Tibial artery (tissue), 4 donors: Measurements from ENCODE around the gene SYK.

Experiments used
- DNase-seq, 2 donors: peaks; one replicate each; pipeline ENCODE4 v3.0.0-alpha.2; 2019
- H3K27ac ChIP-seq, 2 donors: fragments of 200-600 bp; sonication (generic) in 1 of 2; 1 replicate in 1 of 2; 2 replicates in 1 of 2; pipeline ENCODE4 v1.5.1; 2018 to 2019; ENCODE audit warnings: mild to moderate bottlenecking in 1 of 2
- H3K27me3 ChIP-seq, 2 donors: fragments of 200-600 bp; sonication (generic) in 1 of 2; one replicate each; pipeline versions ENCODE4 v1.5.1 to v1.6.0; 2016 to 2019
- H3K36me3 ChIP-seq, 3 donors: fragments of 200-600 bp; sonication (generic) in 2 of 3; one replicate each; pipeline ENCODE4 v1.5.1; 2016 to 2019; ENCODE audit warnings: mild to moderate bottlenecking in 2 of 3
- H3K4me1 ChIP-seq, 4 donors: fragments of 200-600 bp; sonication (generic) in 2 of 4; 1 replicate in 3 of 4; 2 replicates in 1 of 4; pipeline ENCODE4 v1.5.1; 2016 to 2019
- H3K4me3 ChIP-seq, 2 donors: fragments of 200-600 bp; sonication (generic) in 1 of 2; 1 replicate in 1 of 2; 2 replicates in 1 of 2; pipeline ENCODE4 v1.5.1; 2018 to 2019; ENCODE audit warnings: mild to moderate bottlenecking in 2 of 2
- H3K9me3 ChIP-seq, 3 donors: fragments of 200-600 bp; sonication (generic) in 1 of 3; one replicate each; pipeline ENCODE4 v1.5.1; 2016 to 2019
- CTCF ChIP-seq, 2 experiments: fragments of 200-600 bp in 1 of 2; fragments of 450-650 bp in 1 of 2; IDR thresholded peaks; one replicate each; pipeline ENCODE4 v1.5.1; 2017 to 2019; ENCODE audit warnings: antibody characterized with exemption in 2 of 2, mild to moderate bottlenecking in 1 of 2, moderate library complexity in 1 of 2
- intact Hi-C: fragments of 100-400 bp; cut with DNase I; formaldehyde crosslinking; loops from one replicate; pipeline ENCODE4 v1.15.0; 2023; ENCODE audit warnings: low total_unique reads

Gene SYK

GRCh38 chr9:90896231-90896630 lies 94.6 kb downstream of the SYK start:
- no peak for TF ChIP-seq CTCF (IDR thresholded peaks at IDR 0.05)
- DNase-seq = no peak
- Histone ChIP-seq H3K27me3 (no peaks in the 10 kb centered on the region), H3K36me3 (no peaks in the 10 kb centered on the region), H3K4me1 (no peaks in the 10 kb centered on the region), H3K4me3 (no peak overlapping the region), H3K27ac (no peak overlapping the region), H3K9me3 (no peaks in the 10 kb centered on the region)
- intact Hi-C loops = no loop called here

DNA sequence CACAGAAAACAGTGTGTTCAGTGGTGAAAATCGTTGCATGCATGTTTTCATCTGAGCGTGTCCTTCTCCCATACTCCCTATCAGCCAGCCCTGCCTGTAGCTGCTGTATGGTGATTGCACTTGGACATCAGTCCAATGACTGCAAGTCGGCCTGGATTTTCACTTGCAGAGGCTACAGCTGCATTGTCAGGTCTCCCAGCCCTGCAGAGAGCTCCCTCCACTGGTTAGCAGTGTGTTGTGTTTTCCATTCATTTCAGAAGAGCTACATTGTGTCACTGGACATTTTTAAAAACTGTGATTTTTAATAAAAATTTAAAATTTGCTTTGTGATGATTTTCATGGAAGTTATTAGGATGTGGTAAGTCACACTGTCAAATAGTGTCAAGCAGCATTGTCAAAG lies 96.6 kb downstream of the SYK start:
- H3K27ac ChIP-seq = no peak overlapping the region
- H3K4me1 ChIP-seq = no peaks in the 10 kb centered on the region
- H3K9me3 ChIP-seq = no peaks in the 10 kb centered on the region
- no peak for TF ChIP-seq CTCF (IDR thresholded peaks at IDR 0.05)
- intact Hi-C loops = no loop called here
- H3K4me3 ChIP-seq = no peak overlapping the region
- no peaks in the 10 kb centered on the region for H3K27me3 ChIP-seq
- no peak for DNase-seq
- H3K36me3 ChIP-seq = no peaks in the 10 kb centered on the region

DNA sequence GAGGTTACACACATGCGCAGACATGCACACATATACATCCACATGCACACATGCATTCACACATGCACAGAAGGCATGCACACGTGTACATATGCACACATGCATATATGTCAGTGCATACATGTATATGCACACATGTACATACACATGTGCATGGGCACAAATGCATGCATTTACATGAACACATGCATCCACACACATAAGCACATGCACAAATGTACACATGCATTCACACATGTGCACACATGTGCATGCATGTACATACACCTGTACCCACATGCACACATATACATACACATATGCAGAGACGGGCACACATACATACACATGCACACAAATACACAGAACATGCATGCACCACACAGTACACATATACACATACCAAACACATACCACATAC lies 97.7 kb downstream of the SYK start:
- Histone ChIP-seq H3K9me3 (no peaks in the 10 kb centered on the region), H3K27me3 (no peaks in the 10 kb centered on the region), H3K27ac (no peak overlapping the region), H3K36me3 (no peaks in the 10 kb centered on the region), H3K4me3 (no peak overlapping the region), H3K4me1 (no peaks in the 10 kb centered on the region)
- TF ChIP-seq CTCF (IDR thresholded peaks at IDR 0.05) = no peak
- DNase-seq = no peak
- intact Hi-C loops = no loop called here

DNA sequence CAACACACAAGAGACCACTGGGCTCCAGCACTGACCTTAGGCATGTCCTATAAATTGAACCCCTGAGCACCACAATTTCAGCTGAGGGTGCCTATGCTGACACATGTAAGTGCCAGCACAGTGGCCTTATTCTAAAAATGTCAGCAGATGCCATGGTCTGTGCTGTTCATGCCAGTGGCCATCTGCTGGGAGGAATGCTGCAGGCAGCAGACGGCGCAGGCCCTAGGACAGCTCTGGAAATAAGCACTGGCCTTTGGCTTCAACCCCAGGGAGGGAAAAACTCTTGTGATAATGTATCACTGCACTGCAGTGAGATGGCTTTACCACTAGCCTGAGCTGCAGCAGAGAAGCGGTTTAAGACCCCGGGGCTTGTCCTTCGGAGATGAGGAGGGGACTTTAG lies 98.5 kb downstream of the SYK start:
- intact Hi-C loops = no loop called here
- Histone ChIP-seq H3K9me3 (no peaks in the 10 kb centered on the region), H3K27ac (no peak overlapping the region), H3K27me3 (no peaks in the 10 kb centered on the region), H3K36me3 (no peaks in the 10 kb centered on the region), H3K4me1 (no peaks in the 10 kb centered on the region), H3K4me3 (no peak overlapping the region)
- no peak for DNase-seq
- no peak for TF ChIP-seq CTCF (IDR thresholded peaks at IDR 0.05)

DNA sequence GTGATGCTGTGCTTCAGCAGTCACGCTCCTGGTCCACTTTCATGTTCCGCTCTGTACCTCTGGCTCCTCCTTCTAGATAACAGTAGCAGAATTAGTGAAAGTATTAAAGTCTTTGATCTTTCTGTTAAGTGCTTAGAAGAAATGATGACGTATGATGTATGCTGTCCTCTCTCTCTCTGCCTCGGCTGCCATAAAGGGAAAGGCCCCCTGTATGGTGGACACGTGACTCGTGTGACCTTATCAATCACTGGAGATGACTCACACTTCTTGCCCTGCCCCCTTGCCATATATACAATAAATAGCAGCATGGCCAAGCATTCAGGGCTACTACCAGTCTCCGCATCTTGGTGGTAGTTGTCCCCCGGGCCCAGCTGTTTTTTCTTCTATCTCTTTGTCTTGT lies 100.3 kb downstream of the SYK start:
- no peaks in the 10 kb centered on the region for H3K27me3 ChIP-seq
- H3K36me3 ChIP-seq = no peaks in the 10 kb centered on the region
- no peak overlapping the region for H3K27ac ChIP-seq
- no peak for TF ChIP-seq CTCF (IDR thresholded peaks at IDR 0.05)
- no peaks in the 10 kb centered on the region for H3K4me1 ChIP-seq
- intact Hi-C loops = no loop called here
- H3K9me3 ChIP-seq = no peaks in the 10 kb centered on the region
- DNase-seq = no peak
- no peak overlapping the region for H3K4me3 ChIP-seq

DNA sequence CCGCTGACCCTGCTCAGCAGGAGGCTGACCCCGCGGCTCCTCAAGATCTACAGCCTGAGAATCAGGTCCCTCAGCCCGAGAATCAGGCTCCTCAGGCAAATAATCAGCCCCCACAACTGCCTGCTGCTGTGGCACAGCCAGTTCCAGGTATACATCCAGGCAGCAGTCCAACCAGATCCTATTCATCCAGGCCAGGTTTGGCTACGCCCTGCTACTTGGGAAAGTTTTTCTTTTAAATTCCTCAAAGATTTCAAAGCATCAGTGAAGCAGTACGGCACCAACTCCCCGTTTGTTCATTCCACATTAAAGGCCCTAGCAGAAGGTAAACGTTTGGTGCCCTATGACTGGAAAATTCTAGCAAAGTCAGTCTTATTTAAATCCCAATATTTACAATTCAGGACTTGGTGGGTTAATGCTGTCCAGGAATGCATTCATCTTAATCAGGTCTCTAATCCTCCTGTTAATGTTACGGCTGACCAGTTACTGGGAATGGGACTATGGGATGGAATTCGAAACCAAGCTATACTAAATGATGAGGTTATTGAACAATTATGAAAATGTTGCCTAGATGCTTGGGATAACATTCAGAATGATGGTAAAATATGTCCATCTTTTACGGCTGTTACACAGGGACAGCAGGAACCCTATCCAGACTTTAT lies 102.3 kb downstream of the SYK start:
- no peaks in the 10 kb centered on the region for H3K9me3 ChIP-seq
- DNase-seq = no peak
- no peak overlapping the region for H3K27ac ChIP-seq
- no peaks in the 10 kb centered on the region for H3K36me3 ChIP-seq
- H3K27me3 ChIP-seq = peaks cover 0 to 5% of the 10 kb centered on the region in 2 donors
- H3K4me1 ChIP-seq = no peaks in the 10 kb centered on the region
- no peak overlapping the region for H3K4me3 ChIP-seq
- TF ChIP-seq CTCF (IDR thresholded peaks at IDR 0.05) = no peak
- intact Hi-C loops = no loop called here
